ENCODE measurements around the gene NECTIN3.

NECTIN3 gene

DNA sequence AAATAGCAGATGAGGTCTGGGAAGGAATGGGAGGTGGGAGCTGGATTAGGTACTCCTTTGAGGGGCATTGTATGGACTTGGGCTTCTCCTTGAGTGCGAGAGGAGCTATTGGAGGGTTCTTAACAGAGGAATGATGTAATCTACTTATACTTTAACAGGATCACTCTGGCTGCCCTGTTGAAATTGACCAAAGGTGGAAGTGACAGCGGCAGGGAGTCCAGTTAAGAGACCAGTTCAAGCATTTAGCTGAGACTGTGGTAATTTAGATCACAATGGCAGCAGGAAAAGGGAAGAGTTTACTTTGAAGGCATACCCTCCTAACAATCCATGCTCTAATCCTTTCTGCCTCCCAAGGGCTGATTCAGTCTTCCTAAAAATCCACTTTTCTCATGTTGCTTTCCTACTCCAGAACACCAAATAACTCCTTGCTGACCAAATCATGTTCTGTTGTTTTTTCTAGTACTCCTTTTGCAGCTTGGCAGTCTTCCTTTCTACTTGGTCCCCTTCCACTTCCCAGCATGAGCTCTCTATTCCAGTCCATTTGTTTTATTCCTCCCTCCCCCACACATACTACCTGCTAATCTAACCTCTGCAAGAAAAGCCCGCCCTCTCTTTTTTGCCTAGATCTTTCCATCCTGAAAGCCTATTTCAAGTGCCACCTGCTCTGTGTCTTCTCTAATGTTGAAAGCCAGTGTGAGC lies 139.4 kb downstream of the NECTIN3 start:
- DNase-seq, result no peak

DNA sequence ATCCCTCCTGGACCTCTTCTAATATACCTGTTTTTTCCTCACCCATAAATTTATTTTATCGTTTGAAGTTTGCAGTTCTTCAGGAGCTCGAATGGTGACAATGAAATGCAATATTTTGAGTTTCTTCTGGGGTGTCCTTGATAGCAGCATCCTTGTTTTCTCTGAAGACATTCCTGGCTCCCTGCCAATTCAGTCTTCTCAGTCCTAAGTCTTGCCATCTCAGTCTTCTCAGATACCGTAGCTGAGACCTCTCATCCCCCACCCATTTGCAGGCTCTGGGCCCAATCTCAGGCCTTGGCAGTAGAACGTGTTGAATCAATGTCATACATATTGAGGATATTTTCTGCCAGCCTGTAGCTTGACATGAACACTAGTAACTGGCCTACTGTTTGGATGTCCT lies 140.9 kb downstream of the NECTIN3 start:
- no peak for DNase-seq

DNA sequence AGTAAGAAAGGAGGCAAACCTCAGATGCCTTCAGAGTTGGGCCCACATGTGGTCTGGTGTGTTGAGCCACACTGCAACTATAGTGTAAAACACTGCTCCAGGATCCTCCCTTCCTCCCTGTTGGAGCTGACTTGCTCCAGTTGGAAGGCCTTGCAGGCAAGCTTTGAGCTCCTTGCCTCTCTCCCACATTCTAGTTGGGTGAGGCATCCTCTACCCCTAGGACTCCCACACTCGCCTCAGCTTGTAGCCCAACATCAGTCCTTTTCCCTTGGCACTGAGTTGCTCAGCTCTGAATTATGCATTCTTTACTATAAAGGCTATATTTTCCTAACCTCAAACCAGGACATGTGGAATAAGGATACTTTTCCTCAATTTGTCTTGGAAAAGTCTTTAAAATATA lies 143.9 kb downstream of the NECTIN3 start:
- no peak for DNase-seq

DNA sequence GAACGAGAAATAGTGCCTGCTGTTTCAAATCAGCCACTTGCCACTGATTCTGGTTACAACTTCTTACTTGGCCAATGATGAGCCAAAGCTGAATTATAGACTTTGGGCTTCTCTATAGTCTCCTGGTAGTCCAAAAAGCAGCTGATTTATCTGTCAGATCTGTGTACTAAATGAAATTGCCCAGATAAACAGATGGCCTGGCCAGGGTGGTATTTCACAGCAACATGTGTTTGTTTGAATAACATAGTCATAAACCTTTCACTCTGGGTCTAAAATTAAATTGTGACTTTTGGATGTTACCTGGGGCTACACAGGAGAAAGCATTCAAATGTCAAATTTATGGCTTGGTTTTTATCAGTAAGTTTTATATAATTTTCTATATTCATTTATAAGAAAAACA lies 147.0 kb downstream of the NECTIN3 start:
- no peak for DNase-seq

DNA sequence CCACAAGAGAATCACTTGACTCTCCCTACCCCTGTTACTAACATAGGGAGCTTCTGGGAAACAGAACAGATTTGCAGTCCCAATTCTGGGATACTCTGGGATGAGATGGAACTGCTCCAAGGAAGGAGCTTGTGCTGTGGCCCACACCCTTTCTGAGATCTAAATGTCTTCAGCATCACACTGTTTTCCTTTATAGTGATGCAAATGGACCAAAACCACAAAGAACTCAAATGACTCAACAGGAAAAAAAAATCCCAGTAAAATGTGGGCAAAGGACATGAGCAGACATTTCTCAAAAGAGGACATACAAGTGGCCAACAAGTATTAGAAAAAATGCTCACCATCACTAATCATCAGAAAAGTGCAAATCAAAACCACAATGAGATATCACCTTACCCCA lies 155.6 kb downstream of the NECTIN3 start:
- no peak for DNase-seq

DNA sequence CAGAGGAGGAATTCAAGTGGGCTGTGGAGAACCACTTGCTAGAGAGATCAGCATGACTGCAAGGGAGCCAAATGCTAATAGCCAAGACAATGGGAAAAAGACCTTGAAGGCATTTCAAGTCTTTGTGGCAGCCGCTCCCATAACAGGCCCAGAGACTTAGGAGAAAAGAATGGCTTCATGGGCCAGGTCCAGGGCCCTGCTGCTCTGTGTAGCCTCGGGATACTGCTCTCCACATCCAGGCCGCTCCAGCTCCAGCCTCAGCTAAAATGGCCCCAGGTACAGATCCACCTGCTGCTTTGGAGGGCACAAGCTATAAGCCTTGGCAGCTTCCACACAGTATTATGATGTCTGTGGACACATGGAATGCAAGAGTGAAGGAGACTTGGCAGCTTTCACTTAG lies 157.7 kb downstream of the NECTIN3 start:
- DNase-seq, result no peak

DNA sequence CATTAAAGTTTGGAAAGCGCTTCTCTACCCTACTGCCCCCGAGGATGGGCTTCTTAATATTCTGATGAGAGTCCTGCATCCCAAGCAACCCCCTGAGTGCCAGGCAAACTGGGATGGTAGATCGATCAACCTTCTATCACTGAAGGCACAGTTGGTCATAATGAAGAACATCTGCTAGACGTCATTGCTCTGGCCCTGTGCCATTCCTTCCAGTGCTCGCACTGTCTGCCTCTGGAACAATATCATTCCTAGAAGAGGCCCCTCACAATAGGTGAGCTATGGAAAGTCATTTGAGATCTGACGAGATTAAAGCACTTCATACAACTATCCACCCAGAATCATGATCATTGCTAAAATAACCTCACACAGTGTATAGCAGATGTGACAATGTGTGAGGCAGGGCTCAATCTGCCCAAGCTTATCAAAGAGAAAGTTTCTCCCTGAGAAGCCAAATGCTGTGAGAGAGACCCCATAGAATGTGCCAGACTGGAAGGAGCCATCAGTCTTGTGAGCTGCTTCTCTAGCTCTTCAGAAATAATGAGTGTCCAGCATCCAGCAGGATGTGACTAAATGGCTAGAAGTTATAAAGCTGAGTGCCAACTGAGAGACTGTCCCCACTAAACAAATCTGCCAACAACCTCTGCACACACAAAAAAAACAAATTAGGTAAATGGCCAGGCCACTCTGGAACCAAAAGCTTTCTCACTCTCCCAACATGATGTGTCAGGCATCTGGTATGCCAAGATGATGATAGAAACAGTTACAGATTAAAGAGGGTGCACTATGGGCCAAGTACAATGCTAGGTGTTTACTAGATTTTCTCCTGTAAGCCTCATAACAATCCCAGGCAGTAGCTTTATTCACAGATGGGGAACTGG lies 165.5 kb downstream of the NECTIN3 start:
- no peak for DNase-seq

DNA sequence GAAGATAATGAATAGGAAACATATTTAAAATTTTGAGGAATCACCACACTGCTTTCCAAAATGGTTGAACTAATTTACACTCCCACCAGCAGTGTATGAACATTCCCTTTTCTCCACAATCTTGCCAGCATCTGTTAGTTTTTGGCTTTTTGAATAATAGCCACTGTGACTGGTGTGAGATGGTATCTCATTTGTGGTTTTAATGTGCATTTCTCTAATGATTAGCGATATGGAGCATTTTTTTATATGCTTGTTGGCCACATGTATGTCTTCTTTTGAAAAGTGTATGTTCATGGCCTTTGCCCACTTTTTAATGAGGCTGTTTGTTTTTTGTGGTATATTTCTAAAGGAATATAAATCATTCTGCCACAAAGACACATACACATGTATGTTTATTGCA lies 166.3 kb downstream of the NECTIN3 start:
- no peak for DNase-seq

DNA sequence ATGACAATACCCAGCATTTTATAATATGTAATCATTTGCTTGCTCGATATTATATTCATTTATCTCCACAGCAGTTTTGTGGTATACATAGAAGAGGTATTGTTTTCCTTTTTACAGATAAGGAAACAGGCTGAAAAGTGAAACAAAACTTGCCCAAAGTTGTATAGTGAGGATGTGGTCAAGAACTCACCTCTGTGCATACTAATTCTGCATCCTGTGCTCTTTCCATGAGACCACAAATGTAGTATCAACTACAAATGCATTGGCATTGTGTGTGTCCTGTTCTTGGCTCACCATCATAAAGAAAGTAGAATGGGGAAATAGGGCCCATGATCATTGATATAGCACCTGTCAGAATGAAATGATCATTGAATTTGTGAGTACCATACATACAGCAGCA lies 167.3 kb downstream of the NECTIN3 start:
- no peak for DNase-seq

DNA sequence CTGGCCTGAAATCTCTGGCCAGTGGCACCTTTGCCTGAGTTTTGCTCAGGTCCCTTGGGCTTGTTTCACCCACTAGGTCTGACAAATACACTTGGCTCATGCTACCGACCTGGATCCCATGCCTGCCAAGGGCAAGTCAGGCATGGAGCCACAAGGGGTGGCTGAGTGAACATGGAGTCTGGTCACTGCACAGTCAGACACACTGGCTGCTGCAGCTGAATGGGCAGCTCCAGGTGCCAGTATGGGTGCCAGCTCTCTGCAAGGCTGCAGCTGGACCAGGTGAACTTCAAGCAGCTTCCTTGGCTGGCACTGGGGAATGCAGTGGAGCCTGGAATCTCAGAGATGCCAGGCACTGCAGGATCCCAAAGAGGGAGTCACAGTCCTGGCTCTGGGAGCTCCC lies 170.3 kb downstream of the NECTIN3 start:
- DNase-seq, result no peak
